KMS-11 (cell line): ENCODE results near the gene RNF215.

Source experiments
- H2AFZ ChIP-seq: fragments of 200-600 bp; sonication (generic); 2 replicates; pipeline ENCODE4 v1.6.1; 2016; ENCODE audit warnings: antibody characterized with exemption, mixed run types, low read depth
- H3K27ac ChIP-seq: fragments of 200-600 bp; sonication (generic); 2 replicates; pipeline ENCODE4 v1.6.1; 2016; ENCODE audit warnings: mild to moderate bottlenecking, mixed run types
- H3K27me3 ChIP-seq: fragments of 200-600 bp; sonication (generic); 2 replicates; pipeline ENCODE4 v1.6.1; 2017; ENCODE audit warnings: mild to moderate bottlenecking, low read depth, mixed run types, moderate library complexity; ENCODE audit not compliant: insufficient read depth
- H3K36me3 ChIP-seq: fragments of 200-600 bp; sonication (generic); 2 replicates; pipeline ENCODE4 v1.6.1; 2017; ENCODE audit warnings: mild to moderate bottlenecking, mixed run types; ENCODE audit not compliant: insufficient read depth
- H3K4me1 ChIP-seq: fragments of 200-600 bp; sonication (generic); 2 replicates; pipeline ENCODE4 v1.6.1; 2016; ENCODE audit warnings: mild to moderate bottlenecking, low read depth, mixed run types; ENCODE audit not compliant: poor library complexity, severe bottlenecking
- H3K4me2 ChIP-seq: fragments of 200-600 bp; sonication (generic); 2 replicates; pipeline ENCODE4 v1.7.0; 2016; ENCODE audit warnings: mild to moderate bottlenecking, mixed run types
- H3K4me3 ChIP-seq: fragments of 200-600 bp; sonication (generic); IDR thresholded peaks from 2 replicates; pipeline ENCODE4 v1.6.1; 2017; ENCODE audit warnings: low read depth, low read length, mixed read lengths; ENCODE audit not compliant: insufficient read depth
- H3K79me2 ChIP-seq: fragments of 200-600 bp; sonication (generic); 2 replicates; pipeline ENCODE4 v1.6.1; 2016; ENCODE audit warnings: low read depth, mixed run types; ENCODE audit not compliant: insufficient read depth
- H3K9ac ChIP-seq: fragments of 200-600 bp; sonication (generic); 2 replicates; pipeline ENCODE4 v1.6.1; 2016; ENCODE audit warnings: mild to moderate bottlenecking, mixed run types
- H4K20me1 ChIP-seq: fragments of 200-600 bp; sonication (generic); 2 replicates; pipeline ENCODE4 v1.6.1; 2016; ENCODE audit warnings: mild to moderate bottlenecking, mixed run types; ENCODE audit not compliant: insufficient read depth
- TF ChIP-seq, protein P1 (sequence below): fragments of 200-600 bp; sonication (generic); conservative IDR thresholded peaks from 2 replicates; pipeline ENCODE4 v1.6.1; 2017; ENCODE audit warnings: low read depth, mild to moderate bottlenecking, antibody characterized with exemption, low read length, moderate library complexity, mixed read lengths

Gene RNF215

DNA sequence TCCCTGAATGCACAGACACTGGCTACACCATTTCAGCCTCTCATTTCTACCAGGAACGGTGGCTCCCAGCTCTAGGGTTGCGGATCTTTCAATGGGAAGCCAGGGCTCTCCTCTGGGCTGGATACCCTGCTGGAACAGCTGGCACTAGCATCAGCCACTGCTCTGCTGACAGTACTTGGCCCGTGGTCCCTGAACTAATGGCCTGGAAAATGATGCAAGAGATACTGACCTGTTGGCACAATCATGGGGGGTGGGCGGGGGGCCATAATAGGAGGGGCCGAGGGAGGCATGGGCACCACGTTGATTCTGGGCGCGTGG is 49.8 kb downstream of the RNF215 start:
- Histone ChIP-seq H3K4me3 (no peak overlapping the region), H3K9ac (no peak overlapping the region), H2AFZ (no peak overlapping the region), H3K27me3 (no peaks in the 10 kb centered on the region), H3K79me2 (no peaks in the 10 kb centered on the region), H3K4me1 (no peaks in the 10 kb centered on the region), H3K27ac (no peak overlapping the region), H3K4me2 (no peak overlapping the region), H3K36me3 (peaks cover 3% of the 10 kb centered on the region; the same call in 1 of the 2 replicates), H4K20me1 (no peaks in the 10 kb centered on the region)
- TF ChIP-seq, protein P1, sequence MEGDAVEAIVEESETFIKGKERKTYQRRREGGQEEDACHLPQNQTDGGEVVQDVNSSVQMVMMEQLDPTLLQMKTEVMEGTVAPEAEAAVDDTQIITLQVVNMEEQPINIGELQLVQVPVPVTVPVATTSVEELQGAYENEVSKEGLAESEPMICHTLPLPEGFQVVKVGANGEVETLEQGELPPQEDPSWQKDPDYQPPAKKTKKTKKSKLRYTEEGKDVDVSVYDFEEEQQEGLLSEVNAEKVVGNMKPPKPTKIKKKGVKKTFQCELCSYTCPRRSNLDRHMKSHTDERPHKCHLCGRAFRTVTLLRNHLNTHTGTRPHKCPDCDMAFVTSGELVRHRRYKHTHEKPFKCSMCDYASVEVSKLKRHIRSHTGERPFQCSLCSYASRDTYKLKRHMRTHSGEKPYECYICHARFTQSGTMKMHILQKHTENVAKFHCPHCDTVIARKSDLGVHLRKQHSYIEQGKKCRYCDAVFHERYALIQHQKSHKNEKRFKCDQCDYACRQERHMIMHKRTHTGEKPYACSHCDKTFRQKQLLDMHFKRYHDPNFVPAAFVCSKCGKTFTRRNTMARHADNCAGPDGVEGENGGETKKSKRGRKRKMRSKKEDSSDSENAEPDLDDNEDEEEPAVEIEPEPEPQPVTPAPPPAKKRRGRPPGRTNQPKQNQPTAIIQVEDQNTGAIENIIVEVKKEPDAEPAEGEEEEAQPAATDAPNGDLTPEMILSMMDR, result no peak

GRCh38 chr22:30336752-30337460 is 50.3 kb downstream of the RNF215 start:
- TF ChIP-seq, protein P1, result no peak
- Histone ChIP-seq H2AFZ (no peak overlapping the region), H3K79me2 (no peaks in the 10 kb centered on the region), H3K27ac (no peak overlapping the region), H3K4me3 (no peak overlapping the region), H4K20me1 (no peaks in the 10 kb centered on the region), H3K9ac (no peak overlapping the region), H3K36me3 (peaks cover 3% of the 10 kb centered on the region; the same call in 1 of the 2 replicates), H3K27me3 (no peaks in the 10 kb centered on the region), H3K4me2 (no peak overlapping the region), H3K4me1 (no peaks in the 10 kb centered on the region)

DNA sequence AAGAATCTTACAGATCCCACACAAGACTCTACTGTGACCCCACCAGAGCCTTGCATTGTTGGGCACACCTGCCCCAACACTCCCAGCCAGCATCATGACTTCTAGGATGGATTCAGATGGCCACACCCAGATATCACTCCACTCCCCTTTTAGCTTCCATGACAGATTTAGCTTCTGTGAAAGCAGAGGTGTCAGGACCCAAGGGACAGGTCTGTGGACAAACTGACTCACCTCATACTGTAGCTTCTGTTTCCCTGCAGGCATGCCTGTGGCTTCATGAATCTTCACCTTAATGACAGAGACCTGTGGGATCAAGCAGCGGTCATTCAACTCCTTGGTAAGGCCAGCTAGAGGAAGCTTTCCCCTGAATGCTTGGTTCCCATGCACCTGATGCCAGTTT is 52.0 kb downstream of the RNF215 start:
- Histone ChIP-seq H3K79me2 (no peaks in the 10 kb centered on the region), H2AFZ (no peak overlapping the region), H3K4me3 (no peak overlapping the region), H4K20me1 (no peaks in the 10 kb centered on the region), H3K27me3 (no peaks in the 10 kb centered on the region), H3K27ac (no peak overlapping the region), H3K9ac (no peak overlapping the region), H3K4me1 (no peaks in the 10 kb centered on the region), H3K36me3 (peaks cover 3% of the 10 kb centered on the region; the same call in 1 of the 2 replicates), H3K4me2 (no peak overlapping the region)
- TF ChIP-seq, protein P1, result no peak

GRCh38 chr22:30334646-30335045 is 52.6 kb downstream of the RNF215 start:
- TF ChIP-seq, protein P1, result no peak
- H3K27ac ChIP-seq, result no peak overlapping the region
- H2AFZ ChIP-seq, result no peak overlapping the region
- H3K9ac ChIP-seq, result no peak overlapping the region
- H4K20me1 ChIP-seq, result no peaks in the 10 kb centered on the region
- no peak overlapping the region for H3K4me2 ChIP-seq
- H3K27me3 ChIP-seq, result no peaks in the 10 kb centered on the region
- no peaks in the 10 kb centered on the region for H3K4me1 ChIP-seq
- peaks cover 3% of the 10 kb centered on the region; the same call in 1 of the 2 replicates for H3K36me3 ChIP-seq
- H3K79me2 ChIP-seq, result no peaks in the 10 kb centered on the region
- H3K4me3 ChIP-seq, result no peak overlapping the region
